CD4-positive, alpha-beta T cell treated with Interleukin-21 for 1 hour (primary cell): ENCODE results near the gene RTN4RL1.
A peak's percentile ranks its signal among the peaks of the same experiment; 100 is the strongest.

Experiments used
- DNase-seq: peaks from one replicate; pipeline ENCODE4 v3.0.0-alpha.2; 2020

RTN4RL1 gene

GRCh38 chr17:2044263-2044894 is 19.2 kb upstream of the RTN4RL1 start:
- no peak for DNase-seq

DNA sequence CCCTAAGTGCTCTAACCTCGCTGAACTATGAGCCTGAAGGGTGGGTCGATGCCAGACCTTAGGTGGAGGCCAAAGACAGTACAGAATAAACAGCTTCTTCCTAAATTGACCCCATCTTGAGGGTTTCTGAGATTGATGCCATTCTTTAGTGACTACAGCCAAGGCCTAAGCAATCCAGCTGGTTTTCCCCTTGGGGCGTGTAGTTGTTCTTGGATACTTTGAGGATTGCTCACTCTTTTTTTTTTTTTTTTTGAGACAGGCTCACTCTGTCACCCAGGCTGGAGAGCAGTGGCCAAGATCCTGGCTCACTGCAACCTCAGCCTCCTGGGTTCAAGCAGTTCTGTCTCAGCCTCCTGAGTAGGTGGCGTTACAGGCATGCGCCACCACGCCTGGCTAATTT is 18.7 kb upstream of the RTN4RL1 start:
- no peak for DNase-seq

DNA sequence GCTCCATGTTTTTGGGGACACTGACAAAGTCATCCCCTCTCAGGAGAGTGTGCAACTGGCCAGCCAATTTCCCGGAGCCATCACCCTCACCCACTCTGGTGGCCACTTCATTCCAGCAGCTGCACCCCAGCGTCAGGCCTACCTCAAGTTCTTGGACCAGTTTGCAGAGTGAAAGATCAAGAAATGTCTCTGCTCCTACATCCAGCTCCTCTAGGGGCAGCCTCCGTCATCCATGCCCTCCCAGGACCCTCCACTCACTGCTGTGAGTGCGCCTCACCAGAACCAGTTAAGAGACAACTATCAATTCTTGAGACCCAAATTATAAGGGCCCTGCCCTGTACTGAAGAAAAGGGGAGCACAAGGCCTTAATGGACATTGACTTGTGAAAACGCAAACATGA is 17.8 kb upstream of the RTN4RL1 start:
- no peak for DNase-seq

DNA sequence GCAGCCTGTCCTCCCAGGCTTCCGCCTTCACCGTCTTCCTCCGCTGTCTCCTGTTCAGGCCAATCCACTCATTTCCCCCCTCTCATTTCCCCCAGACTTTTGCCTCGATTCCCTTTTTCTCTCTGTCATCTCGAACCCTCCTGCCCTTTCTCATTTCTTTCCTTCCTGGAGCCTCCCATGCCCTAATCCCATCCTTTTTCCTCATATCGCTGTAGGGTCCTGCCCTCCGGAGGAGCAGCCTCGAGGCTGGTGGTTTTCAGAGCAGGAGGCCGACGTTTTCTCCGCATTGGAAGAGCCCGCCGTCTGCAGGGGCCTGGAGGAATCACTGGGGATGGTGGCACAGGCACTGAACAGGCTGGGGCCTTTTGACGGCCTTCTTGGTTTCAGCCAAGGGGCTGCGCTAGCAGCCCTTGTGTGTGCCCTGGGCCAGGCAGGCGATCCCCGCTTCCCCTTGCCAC is 17.3 kb upstream of the RTN4RL1 start:
- no peak for DNase-seq

DNA sequence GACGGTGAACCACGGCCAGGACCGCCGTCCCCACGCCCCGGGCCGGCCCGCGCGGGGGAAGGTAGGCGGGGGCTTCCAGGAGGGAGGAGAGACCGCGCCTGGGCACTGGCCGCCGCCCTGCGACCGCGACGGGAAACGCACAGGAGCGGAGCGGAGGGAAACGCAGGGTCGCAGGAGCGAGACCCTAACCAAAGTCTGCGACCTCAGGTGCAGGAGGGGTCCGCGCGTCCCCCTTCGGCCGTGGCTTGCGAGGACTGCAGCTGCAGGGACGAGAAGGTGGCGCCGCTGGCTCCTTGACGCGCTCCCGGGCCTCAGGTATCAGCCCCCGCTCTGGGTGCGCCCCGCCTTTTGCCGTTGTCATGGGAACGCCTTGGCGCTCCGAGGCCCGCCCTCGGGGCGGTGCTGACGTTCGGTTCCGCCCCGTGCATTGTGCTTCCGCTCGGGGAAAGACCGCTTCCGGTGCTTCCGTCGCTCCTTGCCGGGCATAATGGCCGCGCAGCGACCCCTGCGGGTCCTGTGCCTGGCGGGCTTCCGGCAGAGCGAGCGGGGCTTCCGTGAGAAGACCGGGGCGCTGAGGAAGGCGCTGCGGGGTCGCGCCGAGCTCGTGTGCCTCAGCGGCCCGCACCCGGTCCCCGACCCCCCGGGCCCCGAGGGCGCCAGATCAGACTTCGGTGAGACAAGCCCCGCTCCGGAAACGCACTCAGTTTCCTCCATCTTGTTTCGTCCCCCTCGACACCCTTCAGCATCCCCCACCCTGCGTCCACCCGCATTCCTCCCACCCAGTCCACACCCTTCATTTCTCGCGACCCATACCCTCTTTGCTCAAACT is 16.6 kb upstream of the RTN4RL1 start, which contains the start of gene OVCA2:
TSS of gene OVCA2 (plus strand) at position 462 of the 829 bp plus-strand sequence. CDS start at position 488, 26 bp downstream.
- DNase-seq, result peak; percentile 97

- DNase-seq, result no peak
Observed at GRCh38 chr17:2040942-2041560, 15.9 kb upstream of the RTN4RL1 start.

- DNase-seq, result no peak
Observed at GRCh38 chr17:2040219-2040827, 15.2 kb upstream of the RTN4RL1 start.

GRCh38 chr17:2037155-2037554 is 12.0 kb upstream of the RTN4RL1 start:
- DNase-seq, result no peak

DNA sequence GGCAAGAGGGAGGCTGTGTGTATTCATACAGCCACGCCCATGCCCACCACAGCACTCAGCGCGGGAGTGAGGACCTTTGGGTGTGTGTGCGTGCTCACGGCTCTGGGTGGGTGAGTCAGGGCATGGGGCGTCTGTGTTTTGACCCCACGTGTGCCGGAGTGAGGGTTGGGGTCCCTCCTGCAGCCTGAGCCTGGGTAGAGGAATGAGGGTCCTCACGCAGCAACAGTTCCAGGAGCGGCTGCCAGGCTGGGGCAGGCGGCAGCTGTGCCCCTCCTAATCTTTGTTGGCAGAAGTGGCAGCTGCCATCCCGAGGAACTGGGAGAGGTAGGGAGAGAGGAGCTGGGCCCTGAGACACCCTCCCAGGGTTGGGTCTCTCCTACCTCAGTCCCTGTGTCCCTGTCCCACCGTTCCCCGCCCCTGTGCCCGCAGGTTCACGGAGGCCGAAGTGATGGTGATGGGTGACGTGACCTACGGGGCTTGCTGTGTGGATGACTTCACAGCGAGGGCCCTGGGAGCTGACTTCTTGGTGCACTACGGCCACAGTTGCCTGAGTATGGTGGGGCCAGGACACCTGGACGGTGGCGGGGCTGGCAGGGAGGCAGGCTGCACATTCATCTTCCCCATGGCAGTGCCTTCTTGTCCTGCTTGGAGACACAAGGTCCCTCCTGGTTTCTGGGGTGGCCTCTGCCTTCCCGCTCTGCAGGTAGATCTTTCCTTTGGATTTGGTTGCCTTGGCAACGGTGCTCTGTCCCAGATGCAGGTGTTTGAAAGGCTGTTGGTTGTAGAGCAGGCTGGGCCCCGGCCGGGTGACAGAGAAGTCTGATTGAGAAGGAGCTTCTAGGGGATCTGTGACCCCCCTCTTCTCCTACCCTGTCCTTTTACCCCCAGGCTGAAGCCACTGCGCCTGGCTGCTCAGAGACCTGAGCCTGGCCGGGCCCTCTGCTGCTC is 10.7 kb upstream of the RTN4RL1 start:
- DNase-seq, result no peak

DNA sequence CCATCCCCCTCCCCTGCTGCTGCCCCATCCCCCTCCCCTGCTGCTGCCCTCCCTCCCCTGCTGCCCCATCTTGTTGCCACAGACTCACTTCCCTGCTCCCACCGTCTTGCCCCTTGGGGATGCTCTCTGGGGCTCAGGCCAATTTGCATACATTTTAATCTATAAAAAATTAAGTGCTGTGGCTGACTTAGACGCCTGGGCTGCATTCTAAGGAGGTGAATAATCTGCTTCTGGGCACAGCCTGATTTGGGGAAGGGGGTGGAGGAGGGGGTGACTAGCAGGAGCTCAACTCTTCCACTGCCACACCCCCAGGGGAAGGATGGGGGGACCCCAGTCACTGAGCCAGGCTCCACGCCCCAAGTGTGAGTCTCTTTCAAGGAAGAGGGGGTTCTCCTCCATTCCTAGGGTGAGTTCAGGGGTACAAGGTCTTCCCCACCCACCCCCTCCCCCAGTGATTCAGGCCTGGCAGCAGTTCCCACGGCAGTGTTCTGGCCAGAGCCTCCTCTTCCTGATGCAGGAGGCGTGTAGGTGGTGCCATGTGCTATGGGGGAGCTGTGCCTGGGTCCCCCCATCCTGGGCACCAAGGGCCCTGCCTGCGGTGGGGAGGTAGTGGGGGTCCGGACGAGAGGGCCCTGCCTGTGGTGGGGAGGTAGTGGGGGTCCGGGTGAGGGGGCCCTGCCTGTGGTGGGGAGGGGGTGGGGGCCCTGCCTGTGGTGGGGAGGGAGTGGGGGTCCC is 9.8 kb upstream of the RTN4RL1 start:
- DNase-seq, result no peak

GRCh38 chr17:2034157-2034556 is 9.0 kb upstream of the RTN4RL1 start:
- no peak for DNase-seq

GRCh38 chr17:2033153-2033552 is 8.0 kb upstream of the RTN4RL1 start:
- no peak for DNase-seq

DNA sequence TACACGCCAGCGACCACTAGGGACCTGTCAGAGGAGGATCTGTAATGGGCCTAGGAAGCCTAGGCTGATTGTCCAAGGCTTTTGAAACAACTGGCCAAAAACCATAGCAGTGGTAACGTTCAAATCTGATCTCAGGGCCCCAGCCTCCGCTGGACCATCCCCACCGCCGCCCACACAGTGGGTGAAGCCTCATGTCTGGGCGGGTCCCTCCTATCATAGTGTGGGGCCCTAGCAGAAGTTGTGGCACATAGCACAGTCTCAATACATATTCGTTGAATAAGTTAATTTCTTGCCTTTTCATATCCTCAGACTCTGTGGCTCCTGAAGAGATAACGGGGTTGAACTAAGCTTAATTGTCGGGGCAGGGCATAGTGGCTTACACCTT is 5.6 kb upstream of the RTN4RL1 start:
- no peak for DNase-seq

DNA sequence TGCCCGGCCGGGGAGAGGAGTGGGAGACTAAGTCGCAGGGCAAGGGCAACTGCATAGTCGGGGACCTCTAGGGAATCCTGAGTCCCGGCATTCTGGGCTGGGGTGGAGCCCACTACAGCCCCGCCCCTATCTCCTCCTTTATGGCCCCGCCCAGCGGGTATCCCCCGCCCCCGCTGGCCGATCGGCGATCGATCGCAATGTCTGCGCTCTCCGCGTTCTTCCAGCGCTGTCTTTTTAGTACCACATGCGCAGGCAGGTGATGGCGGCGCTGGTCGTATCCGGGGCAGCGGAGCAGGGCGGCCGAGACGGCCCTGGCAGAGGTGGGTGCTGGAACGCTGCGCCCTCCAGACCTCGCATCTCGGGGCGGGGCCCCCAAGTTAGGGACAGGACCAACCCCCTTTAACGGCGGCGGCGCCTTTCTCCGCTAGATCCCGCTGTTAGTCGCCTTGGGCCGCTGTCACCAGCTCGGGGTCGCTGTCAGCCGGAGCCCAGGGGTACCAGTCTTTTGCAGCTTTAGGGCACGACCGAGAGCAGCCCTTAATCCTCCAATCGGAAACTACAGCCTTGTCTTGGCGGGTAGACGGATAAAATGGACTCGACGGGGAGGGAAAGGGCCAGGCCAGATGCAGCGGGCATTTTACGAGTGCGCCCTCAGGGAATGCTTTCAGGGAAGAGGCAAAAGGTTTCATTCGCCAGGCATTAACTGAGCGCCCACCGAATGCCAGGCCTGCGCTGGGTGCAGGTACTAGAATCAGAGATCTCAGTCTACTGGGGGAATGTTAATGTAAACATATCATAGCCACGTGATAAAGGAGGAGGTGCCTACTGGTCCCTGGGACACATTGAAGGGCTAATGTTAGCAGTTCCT is 5.0 kb upstream of the RTN4RL1 start, which contains the start of gene DPH1:
TSS of gene DPH1 (plus strand) at position 243 of the 868 bp plus-strand sequence. CDS start at position 260, 17 bp downstream.
- DNase-seq, result peak; percentile 89

DNA sequence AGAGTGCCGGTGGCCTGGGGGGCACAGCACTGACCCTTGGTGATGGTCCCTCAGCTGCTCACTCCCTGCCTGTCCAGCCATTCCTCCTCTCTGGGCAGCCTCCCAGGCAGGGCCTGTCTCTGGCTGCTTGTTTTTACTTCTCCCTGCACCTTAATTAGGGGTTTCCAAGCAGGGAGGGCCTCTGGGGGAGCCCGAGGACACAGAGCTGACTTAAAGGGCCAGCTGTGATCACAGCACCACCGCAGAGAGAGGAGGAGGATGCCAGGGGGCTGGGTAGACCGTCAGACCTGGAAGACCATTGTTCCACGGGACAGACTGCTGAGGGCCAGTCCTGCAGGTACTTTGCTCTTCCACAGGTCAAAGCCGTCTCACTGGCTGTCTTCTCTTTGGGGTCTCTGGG is 3.6 kb upstream of the RTN4RL1 start:
- no peak for DNase-seq

DNA sequence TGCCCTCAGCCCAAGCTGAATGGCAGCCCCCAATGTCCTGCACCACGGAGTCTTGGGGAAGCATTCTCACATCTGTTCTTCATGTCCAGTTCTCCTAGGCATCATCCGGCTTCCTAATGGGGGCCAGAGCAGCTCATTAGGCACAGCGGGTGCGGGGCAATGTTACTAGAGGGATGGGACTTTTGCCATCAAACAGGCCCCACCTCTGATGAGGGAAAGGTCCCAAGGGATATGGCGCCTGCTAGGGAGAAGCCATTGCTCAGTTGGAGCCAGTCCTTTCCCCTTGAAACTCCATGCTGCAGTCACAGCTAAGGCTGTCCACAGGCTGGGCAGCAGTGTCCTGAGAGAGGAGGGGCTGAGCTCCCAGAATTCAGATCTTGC is 3.1 kb upstream of the RTN4RL1 start:
- no peak for DNase-seq

- no peak for DNase-seq
Observed at GRCh38 chr17:2027528-2028233, 2.5 kb upstream of the RTN4RL1 start.

GRCh38 chr17:2025622-2026309 is 632 bp upstream of the RTN4RL1 start:
- peak; percentile 21 for DNase-seq

- DNase-seq, result no peak
Observed at GRCh38 chr17:2024572-2025219, 438 bp downstream of the RTN4RL1 start.
